Activated T-helper 2 cell treated with anti-CD3 and anti-CD28 coated beads, Interferon-gamma antibody, Interleukin-2, Interleukin-4, amounts not matched to agents 10 μg/mL and 5 μg/mL and 100 μg/mL, durations not matched to agents 14 hours and 24 hours and 36 hours (primary cell): ENCODE results near the gene VWA3A. TPM values are rescaled to one million over a fixed set of nuclear protein-coding genes. Genes with fewer than 3 reads are reported as not detected.
"Not testable (repeated sequence)": the region's sequence is repeated elsewhere in the genome, so short reads cannot be mapped to it uniquely, and the experiment has no call there.

Source experiments
- DNase-seq: peaks from one replicate; pipeline ENCODE4 v3.0.0; 2021; ENCODE audit warnings: low spot score
- H3K27ac Mint-ChIP-seq: one replicate; pipeline ENCODE4 v1.8.0; 2021; ENCODE audit warnings: mixed read lengths
- H3K27me3 Mint-ChIP-seq: one replicate; pipeline ENCODE4 v1.8.0; 2021; ENCODE audit warnings: low read depth, mixed read lengths
- H3K36me3 Mint-ChIP-seq: one replicate; pipeline ENCODE4 v1.8.0; 2021; ENCODE audit warnings: low read depth, mixed read lengths
- H3K4me1 Mint-ChIP-seq: one replicate; pipeline ENCODE4 v1.8.0; 2021; ENCODE audit warnings: low read depth, mixed read lengths
- H3K4me3 Mint-ChIP-seq: one replicate; pipeline ENCODE4 v1.8.0; 2021; ENCODE audit warnings: low read depth, mild to moderate bottlenecking, moderate library complexity, mixed read lengths
- H3K9me3 Mint-ChIP-seq: one replicate; pipeline ENCODE4 v1.8.0; 2021; ENCODE audit warnings: mixed read lengths
- intact Hi-C: fragments of 100-400 bp; cut with micrococcal nuclease; formaldehyde crosslinking; loops from one replicate; pipeline ENCODE4 v1.15.1; 2023
- total RNA-seq: library from RNA; stranded (reverse); gene quantifications from 2 replicates; pipeline ENCODE4 v1.2.3, GENCODE V29; 2022

The VWA3A gene
- total RNA-seq, 1 donor from 2014 or later = 0.07 TPM

DNA sequence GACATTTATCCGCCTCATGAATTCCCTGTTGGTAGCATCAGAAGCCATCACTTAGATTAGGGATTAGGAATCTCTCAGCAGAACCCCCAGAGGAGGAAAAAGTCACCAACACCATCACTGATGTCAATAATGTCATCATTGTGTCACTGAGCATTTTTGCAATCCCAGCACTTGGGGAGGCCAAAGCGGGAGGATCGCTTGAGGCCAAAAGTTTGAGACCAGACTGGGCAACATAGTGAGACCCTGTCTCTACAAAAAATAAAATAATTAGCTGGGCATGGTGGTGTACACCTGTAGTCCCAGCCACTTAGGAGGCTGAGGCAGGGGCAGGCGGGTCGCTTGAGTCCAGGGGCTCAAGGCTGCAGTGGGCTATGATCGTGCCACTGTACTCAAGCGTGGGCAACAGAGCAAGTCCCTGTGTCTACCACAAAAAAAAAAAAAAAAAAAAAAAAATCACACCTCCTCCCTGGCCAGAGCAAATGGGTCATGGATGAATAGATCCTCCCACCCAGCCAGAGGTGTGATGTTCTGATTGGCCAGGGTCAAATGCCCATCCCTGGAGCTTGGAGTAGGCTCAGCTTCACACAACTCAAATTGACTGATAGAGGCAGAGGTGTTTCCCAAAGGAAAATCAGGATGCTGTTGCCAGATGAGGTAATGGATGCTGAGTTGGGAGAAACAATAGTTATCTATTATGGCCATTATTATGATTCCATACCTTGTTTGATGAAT is 31.6 kb downstream of the VWA3A start:
- peaks cover 12% of the 10 kb centered on the region for H3K27me3 Mint-ChIP-seq
- H3K36me3 Mint-ChIP-seq = no peaks in the 10 kb centered on the region
- H3K9me3 Mint-ChIP-seq = peaks cover 4% of the 10 kb centered on the region
- intact Hi-C loops = loop anchor here (10.0 kb wide), 1 partner anchor 61 kb away; no protein-coding TSS in a partner anchor
- no peak overlapping the region for H3K4me3 Mint-ChIP-seq
- no peak overlapping the region for H3K27ac Mint-ChIP-seq
- no peak for DNase-seq
- no peaks in the 10 kb centered on the region for H3K4me1 Mint-ChIP-seq

DNA sequence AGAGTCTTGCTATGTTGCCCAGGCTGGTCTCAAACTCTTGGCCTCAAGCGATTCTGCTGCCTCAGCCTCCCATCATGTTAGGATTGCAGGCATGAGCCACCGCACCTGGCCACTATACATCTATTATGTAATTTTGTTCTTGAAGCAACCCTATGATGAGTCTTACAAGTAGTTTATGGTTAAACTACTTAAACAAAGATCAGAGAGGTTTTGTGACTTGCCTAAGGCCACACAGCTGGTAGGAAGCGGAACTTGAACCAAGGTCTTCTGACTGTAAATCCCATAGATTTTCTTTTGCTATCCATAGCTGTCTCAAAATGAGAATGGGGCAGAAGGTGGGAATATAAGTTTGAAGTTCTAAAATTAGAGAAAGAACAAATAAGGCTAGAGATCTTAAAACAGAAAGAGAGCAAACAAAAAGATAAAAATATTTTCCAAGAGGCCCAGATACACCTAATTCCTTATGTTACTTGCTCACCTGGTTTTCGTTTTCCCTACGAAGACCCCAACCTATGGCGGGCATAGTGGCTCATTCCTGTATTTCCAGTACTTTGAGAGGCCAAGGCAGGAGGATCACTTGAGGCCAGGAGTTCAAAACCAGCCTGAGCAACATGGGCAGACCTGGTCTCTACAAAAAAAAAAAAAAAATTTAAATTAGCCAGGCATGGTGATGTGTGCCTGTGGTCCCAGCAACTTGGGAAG is 32.4 kb downstream of the VWA3A start:
- Mint-ChIP-seq H3K27me3 (peaks cover 15% of the 10 kb centered on the region), H3K9me3 (peaks cover 4% of the 10 kb centered on the region), H3K36me3 (no peaks in the 10 kb centered on the region), H3K4me1 (no peaks in the 10 kb centered on the region), H3K4me3 (no peak overlapping the region), H3K27ac (no peak overlapping the region)
- intact Hi-C loops = loop anchor here (10.0 kb wide), 1 partner anchor 60 kb away; no protein-coding TSS in a partner anchor
- no peak for DNase-seq

DNA sequence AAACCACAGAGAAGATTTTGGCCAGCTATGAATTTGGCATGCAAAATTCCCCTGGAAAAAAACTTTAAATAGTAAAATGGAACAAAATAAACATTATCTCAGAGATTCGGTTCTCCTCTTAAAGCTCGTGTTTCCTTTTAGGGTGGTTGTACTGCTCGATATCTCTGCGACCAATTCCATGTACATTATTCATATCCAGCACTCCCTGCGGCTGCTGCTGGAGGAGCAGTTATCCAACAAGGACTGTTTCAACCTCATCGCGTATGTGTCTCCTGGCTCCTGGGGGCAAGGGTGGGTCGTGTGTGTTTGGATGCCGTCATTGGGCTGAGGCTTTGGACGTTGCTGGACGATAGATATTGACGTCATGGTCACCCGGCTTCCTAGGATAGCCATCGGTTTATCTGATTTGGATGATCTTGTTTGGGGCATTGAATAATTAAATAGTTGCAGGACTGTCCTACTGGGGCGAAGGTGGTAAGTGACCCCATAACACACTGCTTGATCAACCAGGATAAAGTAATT is 33.8 kb downstream of the VWA3A start:
- no peak for DNase-seq
- Mint-ChIP-seq H3K9me3 (peaks cover 4% of the 10 kb centered on the region), H3K27ac (no peak overlapping the region), H3K27me3 (peaks cover 11% of the 10 kb centered on the region), H3K4me1 (no peaks in the 10 kb centered on the region), H3K36me3 (no peaks in the 10 kb centered on the region), H3K4me3 (no peak overlapping the region)
- intact Hi-C loops = loop anchor here (10.0 kb wide), 1 partner anchor 59 kb away; no protein-coding TSS in a partner anchor

DNA sequence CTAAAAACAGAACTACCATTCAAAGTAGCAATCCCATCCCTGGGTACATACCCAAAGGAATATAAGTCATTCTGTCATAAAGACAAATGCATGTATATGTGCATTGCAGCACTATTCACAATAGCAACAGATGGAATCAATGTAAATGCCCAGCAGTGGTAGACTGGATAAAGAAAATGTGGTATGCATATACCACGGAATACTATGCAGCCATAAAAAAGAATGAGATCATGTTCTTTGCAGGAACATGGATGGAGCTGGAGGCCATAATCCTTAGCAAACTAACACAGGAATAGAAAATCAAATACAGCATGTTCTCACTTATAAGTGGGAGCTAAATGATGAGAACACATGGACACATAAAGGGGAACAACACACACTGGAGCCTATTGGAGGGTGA is 36.2 kb downstream of the VWA3A start:
- not testable (repeated sequence) for H3K9me3 Mint-ChIP-seq, DNase-seq, H3K4me3 Mint-ChIP-seq, H3K27me3 Mint-ChIP-seq, H3K27ac Mint-ChIP-seq, H3K4me1 Mint-ChIP-seq, H3K36me3 Mint-ChIP-seq
- intact Hi-C loops = loop anchor here (10.0 kb wide), 1 partner anchor 56 kb away; no protein-coding TSS in a partner anchor

DNA sequence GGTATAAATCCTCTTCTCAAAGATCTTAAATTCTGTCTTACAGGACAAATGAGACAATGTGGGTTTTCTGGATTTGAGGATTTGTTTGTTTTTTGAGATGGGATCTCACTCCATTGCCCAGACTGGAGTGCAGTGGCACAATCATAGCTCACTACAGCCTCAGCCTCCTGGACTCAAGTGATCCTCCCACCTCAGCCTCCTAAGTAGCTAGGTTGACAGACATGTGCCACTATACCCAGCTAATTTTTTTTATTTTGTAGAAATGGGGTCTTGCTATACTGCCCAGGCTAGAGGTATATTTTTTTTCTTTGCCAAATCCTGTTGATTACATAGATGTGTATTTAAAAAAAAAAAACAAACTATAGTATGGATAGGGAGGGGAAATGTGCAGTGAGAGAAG is 38.2 kb downstream of the VWA3A start:
- no peaks in the 10 kb centered on the region for H3K36me3 Mint-ChIP-seq
- peaks cover 4% of the 10 kb centered on the region for H3K9me3 Mint-ChIP-seq
- intact Hi-C loops = no loop called here
- no peak overlapping the region for H3K27ac Mint-ChIP-seq
- DNase-seq = no peak
- peaks cover 11% of the 10 kb centered on the region for H3K27me3 Mint-ChIP-seq
- H3K4me3 Mint-ChIP-seq = no peak overlapping the region
- no peaks in the 10 kb centered on the region for H3K4me1 Mint-ChIP-seq

DNA sequence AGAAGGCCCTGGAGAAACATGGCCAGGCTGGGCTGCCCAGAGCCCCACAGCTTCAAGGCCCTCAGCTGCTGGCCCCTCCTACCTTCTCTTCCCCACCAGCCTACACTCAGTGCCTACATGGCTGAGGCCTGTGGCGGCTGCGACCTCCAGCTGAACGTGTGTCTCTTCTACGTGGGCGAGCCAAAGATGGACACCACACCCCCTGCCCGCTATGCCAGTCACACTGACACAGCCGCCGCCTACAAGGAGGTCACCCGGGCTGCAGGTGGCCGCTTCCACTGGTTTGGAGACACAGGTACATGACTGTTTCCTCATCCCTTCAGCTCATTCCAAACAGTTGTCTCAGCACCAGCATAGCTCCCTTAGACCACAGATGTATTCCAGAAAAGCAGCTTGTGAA is 40.5 kb downstream of the VWA3A start:
- H3K36me3 Mint-ChIP-seq = no peaks in the 10 kb centered on the region
- peaks cover 13% of the 10 kb centered on the region for H3K27me3 Mint-ChIP-seq
- intact Hi-C loops = no loop called here
- H3K9me3 Mint-ChIP-seq = peaks cover 4% of the 10 kb centered on the region
- no peak overlapping the region for H3K4me3 Mint-ChIP-seq
- H3K4me1 Mint-ChIP-seq = no peaks in the 10 kb centered on the region
- DNase-seq = no peak
- no peak overlapping the region for H3K27ac Mint-ChIP-seq

DNA sequence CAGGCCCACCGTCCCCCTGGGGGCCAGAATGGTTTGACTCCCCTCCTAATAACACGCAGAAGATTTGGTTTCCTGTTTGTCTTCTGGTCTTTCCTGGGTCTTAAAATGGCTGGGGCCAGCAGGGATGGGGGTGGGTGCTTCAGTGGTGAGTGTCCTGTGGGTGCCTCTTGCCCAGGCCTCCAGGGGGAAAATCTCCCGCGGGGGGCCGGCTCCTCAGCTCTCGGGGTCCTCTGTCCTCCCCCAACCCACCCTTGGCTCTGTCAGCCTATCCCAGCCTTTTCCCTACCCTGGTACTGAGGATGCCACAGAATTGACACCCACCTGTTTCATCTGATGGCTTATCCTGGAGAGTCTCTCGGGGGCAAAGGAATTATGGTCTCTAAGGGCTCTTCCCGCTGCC is 46.1 kb downstream of the VWA3A start:
- intact Hi-C loops = no loop called here
- Mint-ChIP-seq H3K4me1 (no peaks in the 10 kb centered on the region), H3K9me3 (no peaks in the 10 kb centered on the region), H3K36me3 (no peaks in the 10 kb centered on the region), H3K27me3 (peaks cover 6% of the 10 kb centered on the region), H3K27ac (no peak overlapping the region), H3K4me3 (no peak overlapping the region)
- no peak for DNase-seq

DNA sequence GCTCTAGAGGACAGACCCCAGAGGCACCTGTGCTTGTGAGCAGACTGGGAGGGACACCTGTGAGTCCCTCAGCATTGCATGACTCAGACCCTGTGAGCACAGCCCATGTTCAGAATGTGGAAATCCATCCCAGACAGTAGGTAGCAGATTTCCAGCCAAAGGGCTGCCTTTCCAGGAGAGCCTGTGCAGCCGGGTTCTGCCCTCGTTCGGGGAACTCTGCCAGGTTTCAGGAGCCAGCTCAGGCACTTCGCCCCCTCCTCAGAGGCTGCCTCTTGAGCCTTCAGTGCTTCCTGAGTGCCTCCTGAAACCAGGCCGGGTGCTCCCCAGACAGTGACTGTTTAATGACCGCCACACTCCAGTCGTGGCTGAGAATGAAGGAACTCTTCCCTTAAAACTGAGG is 46.7 kb downstream of the VWA3A start:
- no peak overlapping the region for H3K4me3 Mint-ChIP-seq
- H3K36me3 Mint-ChIP-seq = no peaks in the 10 kb centered on the region
- H3K4me1 Mint-ChIP-seq = no peaks in the 10 kb centered on the region
- H3K27me3 Mint-ChIP-seq = peaks cover 6% of the 10 kb centered on the region
- no peaks in the 10 kb centered on the region for H3K9me3 Mint-ChIP-seq
- no peak for DNase-seq
- no peak overlapping the region for H3K27ac Mint-ChIP-seq
- intact Hi-C loops = no loop called here

DNA sequence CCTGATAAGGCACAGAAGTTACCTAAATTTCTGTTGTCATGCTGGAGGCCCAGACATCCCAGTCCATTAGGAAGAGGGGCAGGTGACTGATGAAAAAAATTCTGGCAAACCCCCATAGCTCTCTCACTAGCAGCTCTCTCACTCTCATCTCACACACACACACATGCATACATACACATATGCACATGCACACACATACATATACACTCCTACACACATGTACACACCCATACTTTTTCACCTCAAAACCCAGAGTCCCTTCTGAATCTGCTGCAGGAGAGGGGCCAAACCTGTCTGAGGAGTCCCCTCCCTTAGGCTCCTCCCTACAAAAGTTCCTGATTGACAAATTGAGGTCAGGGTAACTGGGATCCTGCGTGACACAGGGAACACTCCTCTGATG is 47.4 kb downstream of the VWA3A start:
- H3K27ac Mint-ChIP-seq = no peak overlapping the region
- H3K9me3 Mint-ChIP-seq = no peaks in the 10 kb centered on the region
- H3K36me3 Mint-ChIP-seq = no peaks in the 10 kb centered on the region
- H3K4me3 Mint-ChIP-seq = no peak overlapping the region
- peaks cover 8% of the 10 kb centered on the region for H3K27me3 Mint-ChIP-seq
- no peak for DNase-seq
- no peaks in the 10 kb centered on the region for H3K4me1 Mint-ChIP-seq
- intact Hi-C loops = no loop called here

DNA sequence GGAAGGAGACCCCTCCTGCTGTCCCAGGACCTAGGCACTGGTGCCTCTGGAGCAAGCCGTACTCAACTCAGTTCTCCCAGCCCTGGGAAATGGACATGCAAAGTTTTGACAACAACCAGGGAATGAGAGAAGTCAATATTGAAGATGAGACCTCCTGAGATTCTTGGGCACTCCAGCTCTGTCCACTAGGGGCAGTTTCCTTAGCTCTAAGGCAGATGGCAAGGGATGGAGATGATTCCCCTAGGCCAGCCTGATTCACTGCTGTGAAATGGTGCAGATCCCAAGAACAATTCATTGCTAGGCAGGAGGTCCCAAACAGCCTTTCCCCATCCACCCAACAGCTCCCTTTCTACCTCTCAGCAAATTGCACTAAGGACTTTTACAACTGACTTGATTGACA is 49.4 kb downstream of the VWA3A start:
- Mint-ChIP-seq H3K4me3 (no peak overlapping the region), H3K4me1 (no peaks in the 10 kb centered on the region), H3K9me3 (no peaks in the 10 kb centered on the region), H3K27me3 (peaks cover 7% of the 10 kb centered on the region), H3K36me3 (no peaks in the 10 kb centered on the region), H3K27ac (no peak overlapping the region)
- intact Hi-C loops = no loop called here
- no peak for DNase-seq

DNA sequence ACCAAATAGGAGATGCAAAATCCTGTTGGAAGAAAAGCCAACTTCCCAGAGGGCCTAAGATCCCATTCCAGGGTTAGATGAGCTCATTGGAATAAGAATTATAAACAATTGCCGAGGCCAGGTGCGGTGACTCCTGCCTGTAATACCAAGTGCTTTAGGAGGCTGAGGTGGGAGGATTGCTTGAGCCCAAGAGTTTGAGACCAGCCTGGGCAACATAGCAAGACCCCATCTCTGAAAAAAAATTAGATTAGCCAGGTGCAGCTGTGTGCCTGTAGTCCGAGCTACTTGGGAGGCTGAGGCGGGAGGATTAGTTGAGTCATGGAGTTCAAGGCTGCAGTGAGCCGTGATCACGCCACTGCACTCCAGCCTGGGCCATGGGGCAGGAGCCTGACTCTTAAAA is 52.2 kb downstream of the VWA3A start:
- Mint-ChIP-seq H3K27ac (no peak overlapping the region), H3K4me3 (no peak overlapping the region), H3K36me3 (no peaks in the 10 kb centered on the region), H3K9me3 (no peaks in the 10 kb centered on the region), H3K27me3 (peaks cover 5% of the 10 kb centered on the region), H3K4me1 (no peaks in the 10 kb centered on the region)
- no peak for DNase-seq
- intact Hi-C loops = no loop called here

DNA sequence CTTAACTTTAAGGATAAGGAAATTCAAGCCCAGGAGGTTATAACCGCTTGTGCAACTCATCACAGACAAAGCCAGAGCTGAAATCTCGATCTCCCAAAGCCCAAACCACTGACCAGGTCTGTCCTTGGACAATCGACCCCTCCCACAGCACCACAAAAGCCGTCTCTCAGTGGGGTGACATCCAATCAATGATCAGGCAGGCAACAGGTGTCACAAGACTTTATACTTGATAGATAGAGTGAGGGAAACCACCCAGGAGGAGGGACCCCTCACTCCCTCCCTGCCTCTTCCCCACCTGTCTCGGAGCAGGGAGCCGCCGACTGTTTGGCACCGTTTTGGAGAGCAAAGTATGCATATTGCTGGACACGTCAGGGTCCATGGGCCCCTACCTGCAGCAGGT is 55.5 kb downstream of the VWA3A start:
- Mint-ChIP-seq H3K4me3 (no peak overlapping the region), H3K9me3 (no peaks in the 10 kb centered on the region), H3K4me1 (no peaks in the 10 kb centered on the region), H3K27ac (no peak overlapping the region), H3K27me3 (peaks cover 5% of the 10 kb centered on the region), H3K36me3 (no peaks in the 10 kb centered on the region)
- intact Hi-C loops = no loop called here
- no peak for DNase-seq
